GM11168 (cell line): Measurements from ENCODE around the gene AAMP.

Source experiments
- in situ Hi-C: fragments of 300-500 bp; cut with MboI; formaldehyde crosslinking; loops from one replicate; pipeline ENCODE4 v1.12.0; 2022; ENCODE audit warnings: low sequenced_read_pairs; ENCODE audit not compliant: unreplicated experiment

Gene AAMP

DNA sequence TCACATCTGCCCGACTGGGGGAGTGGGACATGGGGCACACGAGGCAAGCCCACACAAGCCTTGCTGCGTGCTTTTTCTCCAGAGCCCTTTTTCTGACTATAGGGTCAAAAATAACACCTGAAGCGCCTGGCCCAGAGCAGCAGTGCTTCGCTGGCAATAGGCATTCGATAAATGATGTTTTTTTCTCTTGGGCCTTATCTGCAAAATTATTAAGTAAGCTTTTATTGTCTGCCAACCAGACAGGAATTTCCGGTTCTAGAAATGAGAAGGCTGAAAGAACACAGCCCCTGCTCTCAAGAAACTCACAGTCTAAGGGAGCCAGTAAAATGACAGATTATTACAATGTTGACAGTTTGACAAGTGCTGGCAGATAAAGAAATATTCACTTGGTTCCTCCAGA is 25.1 kb upstream of the AAMP start:
- in situ Hi-C loops: no loop called here

DNA sequence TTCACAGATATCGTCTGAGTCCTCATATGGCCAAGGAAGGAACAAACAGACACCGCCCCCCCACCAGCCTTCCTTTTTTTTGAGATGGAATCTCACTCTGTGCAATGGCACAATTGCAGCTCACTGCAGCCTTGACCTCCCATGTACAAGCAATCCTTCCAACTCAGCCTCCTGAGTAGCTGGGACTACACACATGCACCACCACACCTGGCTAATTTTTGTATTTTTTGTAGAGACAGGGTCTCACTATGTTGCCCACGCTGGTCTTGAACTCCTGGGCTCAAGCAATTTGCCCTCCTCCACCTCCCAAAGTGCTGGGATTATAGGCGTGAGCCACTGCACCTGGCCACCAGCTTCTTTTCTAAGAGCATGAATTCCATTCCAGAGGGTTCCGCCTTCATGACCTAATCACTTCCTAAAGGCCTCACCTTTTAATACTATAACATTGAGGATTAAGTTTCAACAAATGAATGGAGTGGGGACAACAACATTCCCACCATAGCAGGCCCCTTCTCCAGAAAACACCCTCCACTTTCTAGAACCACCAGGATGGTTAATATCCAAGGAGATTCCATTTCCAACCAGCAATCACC is 24.6 kb upstream of the AAMP start:
- in situ Hi-C loops: no loop called here

DNA sequence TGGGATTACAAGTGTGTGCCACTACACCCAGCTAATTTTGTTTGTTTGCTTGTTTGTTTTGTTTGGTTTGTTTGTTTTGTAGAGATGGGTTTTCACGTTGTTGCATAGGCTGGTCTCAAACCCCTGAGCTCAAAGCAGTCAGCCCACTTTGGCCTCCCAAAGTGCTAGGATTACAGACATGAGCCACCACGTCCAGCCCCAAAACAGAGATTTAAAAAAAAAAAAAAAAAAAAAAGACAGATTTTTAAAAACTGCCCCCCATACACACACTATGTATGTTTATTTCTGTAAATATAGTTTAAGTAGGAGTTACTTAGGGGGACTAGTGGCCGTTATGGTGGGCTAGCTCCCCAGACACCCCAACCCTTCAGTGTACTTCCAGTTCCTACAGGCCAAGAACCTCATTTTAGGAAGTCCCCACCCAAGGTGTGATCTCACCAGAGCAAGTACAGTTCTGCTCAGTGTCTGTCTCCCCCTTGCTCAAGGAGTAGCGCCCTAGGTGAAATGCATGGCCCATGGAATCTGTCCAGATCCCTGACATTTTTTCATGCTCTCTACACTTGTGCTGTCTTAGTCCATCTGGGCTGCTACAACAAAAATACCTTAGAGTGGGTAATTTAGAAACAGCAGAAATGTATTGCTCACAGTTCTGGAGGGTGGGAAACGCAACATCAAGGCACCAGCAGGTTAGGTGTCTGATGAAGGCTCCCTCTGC is 23.9 kb upstream of the AAMP start:
- in situ Hi-C loops: no loop called here

DNA sequence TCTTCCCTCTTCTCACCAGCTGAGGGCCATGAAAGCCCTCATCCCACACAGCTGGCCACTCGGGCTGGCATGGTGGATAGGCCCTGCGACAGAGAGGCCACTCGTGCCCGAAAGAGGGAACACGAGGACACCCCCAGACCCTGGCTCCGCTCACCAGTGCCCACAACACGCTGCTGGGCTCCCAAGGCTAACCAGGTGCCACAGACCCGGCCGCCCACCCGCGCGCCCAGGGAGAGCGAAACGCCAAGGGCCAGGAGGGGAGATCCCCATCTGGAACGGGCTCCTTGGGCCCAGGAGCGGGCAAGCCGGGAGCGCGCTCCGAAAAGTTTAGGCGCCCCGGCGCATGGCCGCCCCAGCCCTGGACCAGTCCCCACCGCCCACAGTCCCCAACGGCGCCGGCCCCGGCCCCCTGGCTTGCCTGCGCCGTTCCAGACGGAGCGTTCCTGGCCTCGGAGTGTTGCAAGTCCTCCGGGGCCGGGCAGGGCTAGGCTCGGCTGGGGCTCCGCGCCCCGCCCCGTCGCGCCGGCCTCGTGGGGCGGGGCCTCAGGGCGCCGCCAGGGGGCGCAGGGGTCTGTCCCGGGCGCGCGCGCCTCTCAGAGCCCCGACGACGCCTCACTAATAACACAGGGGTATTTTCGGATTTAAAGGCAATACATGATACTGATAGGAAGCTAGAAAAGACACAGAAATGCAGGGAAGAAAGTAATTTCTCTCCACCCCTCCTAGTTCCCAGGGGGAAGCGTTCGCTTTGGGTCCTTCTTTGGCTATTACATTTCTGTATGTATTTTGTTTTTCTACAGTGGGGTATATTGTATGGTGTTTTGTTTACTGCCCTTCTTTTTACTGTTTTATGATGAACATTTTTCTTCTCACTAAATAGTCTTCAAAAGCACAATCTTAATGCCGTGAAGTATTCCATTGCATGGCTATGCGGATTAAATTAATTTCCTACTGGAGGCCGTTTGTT is 22.4 kb upstream of the AAMP start, which contains the start of gene TMBIM1:
TMBIM1 (minus strand) TSS at position 456 of the 967 bp plus-strand sequence. CDS start 10,362 bp downstream, outside the sequence.
- in situ Hi-C loops: no loop called here

- in situ Hi-C loops: no loop called here
Measured at GRCh38 chr2:218291318-218292047, 21.5 kb upstream of the AAMP start.

GRCh38 chr2:218290316-218291261 is 20.7 kb upstream of the AAMP start:
- in situ Hi-C loops: no loop called here

DNA sequence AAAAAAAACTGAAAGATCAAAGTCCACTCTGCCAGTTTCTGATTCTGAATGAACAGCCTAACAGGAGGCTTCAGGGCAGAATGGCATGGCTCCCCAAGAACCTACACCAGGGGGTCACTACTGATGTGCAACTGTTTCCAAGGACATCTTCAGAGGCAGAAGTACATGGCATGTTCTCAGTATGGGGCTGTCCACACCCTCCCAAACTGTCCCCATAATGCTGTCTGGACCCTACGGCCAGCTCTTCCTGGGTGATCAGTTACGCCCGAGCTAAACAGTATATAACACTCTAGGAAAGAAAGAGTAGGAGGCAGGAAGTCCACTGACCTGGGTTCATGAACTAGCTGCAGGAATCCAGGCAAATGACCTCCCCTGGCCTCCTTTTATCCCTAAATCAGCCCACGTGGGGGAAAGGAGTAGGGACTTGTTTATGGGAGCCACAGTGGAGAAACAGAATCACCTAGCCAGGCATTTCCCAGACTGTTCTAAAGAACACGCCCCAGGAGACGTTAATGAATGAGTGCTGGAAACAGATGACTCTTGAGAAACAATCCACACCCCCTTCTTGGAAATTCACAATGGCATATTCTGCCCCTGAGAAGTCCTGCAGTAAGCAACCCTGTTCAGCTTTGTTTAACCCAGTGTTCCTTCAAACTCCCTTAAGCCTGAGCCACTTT is 19.8 kb upstream of the AAMP start:
- in situ Hi-C loops: no loop called here

DNA sequence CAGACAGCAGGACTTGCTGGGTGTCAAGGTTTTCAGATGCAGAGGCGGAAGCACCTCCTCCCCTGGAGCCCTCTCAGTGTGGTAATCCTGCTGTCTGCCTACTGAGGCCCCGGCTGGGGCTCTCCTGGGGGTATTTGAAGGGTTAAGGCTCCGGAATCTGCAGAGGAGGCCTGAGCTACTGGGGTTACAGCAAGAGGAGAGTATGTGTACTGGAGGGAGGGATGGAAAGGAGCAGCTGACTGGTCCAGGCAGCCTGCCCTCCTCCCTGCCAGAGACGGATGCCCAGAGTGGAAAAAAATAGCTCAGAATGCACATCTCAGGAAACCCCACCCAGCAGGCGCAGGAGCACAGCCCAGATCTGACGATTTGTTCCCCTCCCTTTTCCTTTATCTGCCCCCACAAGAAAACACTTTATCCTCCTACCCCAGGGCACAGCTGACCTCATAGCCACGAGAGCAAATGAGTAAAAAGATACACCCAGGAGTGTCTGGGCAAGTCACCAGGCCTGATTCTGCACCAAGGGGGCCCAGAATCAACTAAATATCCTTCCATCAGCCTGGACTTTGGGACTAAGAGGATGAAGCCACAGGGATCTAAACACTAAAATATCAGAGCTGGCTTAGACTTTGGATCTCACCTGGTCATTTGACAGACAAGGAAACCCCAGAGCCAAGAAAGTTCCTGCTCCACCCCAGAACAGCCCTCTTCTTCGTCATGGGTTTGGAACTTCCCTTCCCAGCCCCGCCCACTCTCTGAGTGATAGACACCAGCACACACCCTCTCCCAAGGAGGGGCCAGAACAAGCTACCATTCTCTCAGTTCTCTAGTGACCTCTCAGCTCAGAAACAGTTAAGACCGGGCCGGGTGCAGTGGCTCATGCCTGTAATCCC is 16.9 kb upstream of the AAMP start:
- in situ Hi-C loops: no loop called here

GRCh38 chr2:218285604-218286003 is 15.7 kb upstream of the AAMP start:
- in situ Hi-C loops: no loop called here

DNA sequence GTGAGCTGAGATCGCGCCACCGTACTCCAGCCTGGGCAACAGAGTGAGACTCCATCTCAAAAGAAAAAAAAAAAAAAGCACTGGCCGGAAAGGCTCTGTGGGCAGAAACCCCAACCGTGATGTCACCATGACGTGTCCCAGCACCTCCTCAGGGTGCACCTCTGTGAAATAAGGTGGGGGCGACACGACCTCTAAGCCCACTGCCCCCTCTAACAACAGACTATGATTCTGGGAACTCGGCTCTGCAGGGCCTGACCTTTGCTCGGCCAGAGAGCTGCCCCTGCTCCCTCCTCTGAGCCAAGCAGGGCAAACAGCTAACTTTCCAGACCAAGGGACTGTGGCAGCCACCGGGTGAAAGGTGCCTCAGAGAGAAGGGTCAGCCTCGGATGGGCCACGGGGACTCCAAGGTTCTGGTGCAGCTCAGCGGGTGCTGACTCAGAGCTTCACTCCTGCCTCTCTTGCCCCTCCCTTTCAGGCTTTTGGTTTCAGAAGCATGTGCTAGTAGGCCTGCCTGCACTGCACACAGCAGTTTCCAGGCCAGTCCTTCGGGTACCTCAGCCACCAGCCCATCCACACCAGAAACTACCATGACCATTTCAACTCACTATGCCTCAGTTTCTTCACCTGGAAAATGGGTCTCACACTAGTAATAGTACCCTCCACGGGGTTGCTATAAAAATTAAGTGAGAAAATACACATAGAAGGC is 14.3 kb upstream of the AAMP start:
- in situ Hi-C loops: no loop called here

- in situ Hi-C loops: no loop called here
Measured at GRCh38 chr2:218282173-218282991, 12.4 kb upstream of the AAMP start.

DNA sequence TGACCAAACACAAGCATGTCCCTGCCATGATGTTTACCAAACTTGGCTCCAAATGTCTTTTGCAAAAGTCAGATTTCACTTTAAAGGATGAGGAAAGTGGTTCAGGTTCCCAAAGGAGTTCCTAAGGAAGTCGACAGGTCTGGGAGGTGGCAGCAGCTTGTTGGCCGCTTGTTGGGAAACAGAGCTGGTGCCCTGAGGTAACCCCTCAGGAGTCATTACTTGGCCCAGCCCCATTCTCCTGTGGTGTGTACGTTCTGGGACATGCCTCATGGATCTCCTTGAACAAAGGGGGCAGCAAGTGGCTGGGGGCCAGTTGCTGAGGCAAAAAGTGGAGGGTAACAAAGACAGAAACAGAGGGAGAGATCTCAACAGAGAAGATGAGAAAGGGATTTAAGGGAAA is 11.5 kb upstream of the AAMP start:
- in situ Hi-C loops: no loop called here

GRCh38 chr2:218280260-218280870 is 10.4 kb upstream of the AAMP start:
- in situ Hi-C loops: no loop called here

DNA sequence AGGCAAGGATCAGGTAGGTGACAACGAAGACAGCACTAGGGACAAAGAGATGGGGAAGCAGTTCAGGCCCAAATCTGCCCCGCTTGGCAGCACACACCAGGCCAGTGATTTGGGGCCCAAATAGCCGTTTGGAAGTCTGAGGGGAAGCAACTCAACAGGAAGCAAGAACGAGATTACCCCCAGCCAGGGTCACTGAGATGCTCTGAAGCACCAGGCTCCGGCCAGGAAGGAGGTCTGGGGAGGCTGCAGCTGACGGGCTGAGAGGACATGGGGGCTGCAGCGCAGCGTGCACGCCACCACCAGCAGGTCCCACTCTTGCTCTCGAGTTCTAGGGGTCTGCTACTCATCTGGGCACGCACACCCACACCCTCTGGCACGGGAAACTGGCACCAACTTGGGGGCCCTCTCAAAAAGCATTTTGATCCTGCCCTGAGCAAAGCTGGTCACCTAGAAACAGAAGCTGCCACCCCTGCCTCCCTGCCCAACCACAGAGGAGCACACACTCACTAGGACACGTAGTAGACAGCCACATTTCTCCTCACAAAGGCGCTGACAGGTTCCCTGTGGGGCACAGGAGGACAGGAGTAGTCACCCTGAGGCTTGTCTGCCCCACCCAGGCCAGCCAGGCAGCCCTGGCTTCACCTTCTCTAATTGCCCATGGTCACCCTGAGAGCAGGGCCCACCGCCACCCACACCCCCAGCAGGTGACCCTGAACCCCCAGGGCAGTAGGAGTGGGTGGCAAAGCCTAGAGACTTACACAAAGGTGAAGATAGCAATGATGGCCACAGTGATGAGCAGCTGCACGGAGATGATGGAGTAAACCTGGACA is 8.8 kb upstream of the AAMP start:
- in situ Hi-C loops: no loop called here

DNA sequence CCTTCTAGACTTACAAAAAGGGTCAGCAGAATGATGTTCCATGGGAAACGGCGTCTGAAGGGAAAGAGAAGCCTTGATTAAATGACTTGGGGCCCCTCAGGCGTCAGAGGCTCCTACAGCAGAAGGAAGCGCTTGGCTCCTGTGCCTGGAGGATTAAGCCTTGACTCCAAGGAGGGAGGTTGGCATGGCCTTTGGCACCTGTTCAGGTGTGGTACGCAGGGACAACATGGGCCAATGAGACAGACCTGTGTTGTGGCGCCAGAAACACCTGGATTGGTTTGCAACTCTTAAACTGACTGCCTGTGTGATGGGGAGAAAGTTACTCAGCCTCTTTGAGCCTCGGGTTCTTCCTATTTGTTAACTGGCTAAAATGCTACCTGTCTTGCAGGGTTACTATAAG is 8.0 kb upstream of the AAMP start:
- in situ Hi-C loops: no loop called here
